AML-193 (cell line): ENCODE measurements around the gene AFAP1.

Experiments
- DNase-seq, 2 experiments: peaks; one replicate each; lab custom pipeline; 2025; lab: John Stamatoyannopoulos, UW

Gene AFAP1

GRCh38 chr4:7769396-7770223, 170.1 kb downstream of the AFAP1 start:
- no peak for DNase-seq

DNA sequence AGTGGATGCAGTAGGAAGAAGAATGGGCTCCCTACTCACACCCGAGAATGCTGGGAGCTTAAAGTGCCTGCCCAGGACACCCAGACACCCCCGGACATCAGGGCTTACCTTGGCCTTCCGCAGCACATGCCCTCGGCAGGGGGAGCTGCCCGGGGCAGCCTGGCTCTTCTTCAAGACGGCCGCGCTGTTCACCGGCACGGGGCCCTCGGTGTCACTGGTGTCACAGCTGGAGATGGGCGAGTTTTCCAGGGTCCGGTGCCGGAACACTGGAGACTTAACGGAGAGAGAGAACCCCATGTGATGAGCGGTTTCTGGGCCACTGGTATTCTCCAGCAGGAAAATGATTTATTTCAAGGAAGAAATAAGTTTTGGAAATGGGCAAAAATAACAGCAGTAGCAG, 170.9 kb downstream of the AFAP1 start:
- no peak for DNase-seq

DNA sequence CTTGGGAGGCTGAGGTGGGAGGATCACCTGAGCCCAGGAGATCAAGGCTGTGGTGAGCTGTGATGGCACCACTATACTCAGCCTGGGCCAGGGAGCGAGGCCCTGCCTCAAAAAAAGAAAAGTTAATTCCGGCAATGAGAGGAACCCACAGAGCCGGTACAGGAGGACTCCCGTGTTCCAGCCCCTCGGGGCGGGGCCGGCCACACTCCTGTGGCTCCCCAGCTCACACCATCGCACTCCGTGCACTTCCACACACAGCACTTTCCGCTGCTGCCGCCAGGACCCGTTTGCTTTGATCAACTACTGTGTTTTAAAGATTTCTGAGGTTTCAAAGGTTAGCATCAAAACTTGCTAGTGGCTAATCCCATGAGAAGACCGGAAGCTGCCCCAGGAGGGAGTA, 171.7 kb downstream of the AFAP1 start:
- no peak for DNase-seq

DNA sequence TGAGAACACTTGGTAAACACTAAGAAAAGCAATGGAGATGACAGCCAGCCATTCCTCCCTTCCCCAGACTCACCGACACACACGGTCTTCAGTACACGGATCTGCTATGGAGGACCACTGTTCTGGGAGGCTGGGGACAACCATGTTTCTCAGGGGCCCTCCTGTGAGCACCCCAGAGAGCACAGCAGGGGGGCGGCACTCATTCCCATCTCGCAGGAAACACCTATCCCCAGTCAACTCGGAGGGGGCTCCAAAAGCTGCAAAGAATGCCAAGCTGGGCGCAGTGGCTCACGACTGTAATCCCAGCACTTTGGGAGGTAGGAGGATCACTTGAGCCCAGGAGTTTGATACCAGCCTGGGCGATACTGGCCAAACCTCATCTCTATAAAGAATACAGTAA, 172.1 kb downstream of the AFAP1 start:
- DNase-seq, result no peak

GRCh38 chr4:7766661-7767345, 172.9 kb downstream of the AFAP1 start:
- DNase-seq, result no peak

- no peak for DNase-seq
Observed at GRCh38 chr4:7766086-7766485, 173.6 kb downstream of the AFAP1 start.

GRCh38 chr4:7765666-7766065, 174.0 kb downstream of the AFAP1 start:
- DNase-seq, result no peak

GRCh38 chr4:7764466-7764865, 175.2 kb downstream of the AFAP1 start:
- no peak for DNase-seq

DNA sequence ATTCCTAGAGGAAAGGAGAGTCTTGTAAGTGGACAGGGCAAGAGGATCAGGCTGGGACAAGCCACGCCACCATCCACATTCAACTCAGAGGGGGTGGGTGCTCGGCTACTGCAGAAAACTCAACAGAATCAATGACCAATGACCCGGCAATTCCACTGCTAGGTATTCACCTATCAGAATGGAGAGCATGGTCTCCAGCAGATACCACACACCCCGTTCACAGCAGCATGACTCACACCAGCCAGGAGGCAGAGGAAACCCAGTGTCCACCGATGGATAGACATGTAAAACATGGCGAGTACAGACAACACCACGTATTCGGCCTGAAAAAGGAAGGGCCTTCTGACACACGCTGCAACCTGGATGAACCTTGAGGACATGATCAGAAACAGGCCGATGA, 175.9 kb downstream of the AFAP1 start:
- DNase-seq, result no peak

GRCh38 chr4:7763106-7763505, 176.6 kb downstream of the AFAP1 start:
- DNase-seq, result no peak

DNA sequence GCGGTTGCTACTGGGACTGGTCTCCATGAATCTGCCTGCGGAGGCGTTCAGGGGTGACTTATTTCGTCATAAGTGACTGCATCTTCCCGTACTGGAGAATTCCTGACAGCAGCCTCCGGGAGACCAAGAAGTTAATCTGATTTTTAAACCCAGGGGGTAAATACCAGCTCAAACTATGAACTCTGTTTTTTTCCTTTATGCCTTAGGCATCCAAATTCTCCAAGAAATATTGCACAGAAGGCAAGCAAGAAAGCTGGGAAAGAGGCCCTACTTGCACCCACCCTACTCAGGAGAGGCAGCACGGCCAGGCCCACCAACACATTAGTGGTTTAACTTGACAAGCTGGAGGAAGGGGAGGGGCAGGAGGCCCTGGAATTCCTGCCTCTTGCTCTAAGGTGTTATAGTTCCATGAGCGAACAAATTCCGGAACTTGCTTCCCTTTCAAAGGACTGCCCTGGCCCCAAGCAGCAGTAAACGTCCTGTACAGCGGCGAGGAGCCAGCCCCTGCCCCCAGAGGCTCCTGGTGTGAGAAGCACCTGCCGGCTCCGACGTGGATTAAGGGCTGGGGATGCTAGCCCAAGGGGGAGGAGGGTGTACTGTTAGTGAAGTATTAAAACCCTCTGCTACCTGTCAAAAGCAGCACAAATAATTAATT, 177.2 kb downstream of the AFAP1 start:
- DNase-seq, result no peak

DNA sequence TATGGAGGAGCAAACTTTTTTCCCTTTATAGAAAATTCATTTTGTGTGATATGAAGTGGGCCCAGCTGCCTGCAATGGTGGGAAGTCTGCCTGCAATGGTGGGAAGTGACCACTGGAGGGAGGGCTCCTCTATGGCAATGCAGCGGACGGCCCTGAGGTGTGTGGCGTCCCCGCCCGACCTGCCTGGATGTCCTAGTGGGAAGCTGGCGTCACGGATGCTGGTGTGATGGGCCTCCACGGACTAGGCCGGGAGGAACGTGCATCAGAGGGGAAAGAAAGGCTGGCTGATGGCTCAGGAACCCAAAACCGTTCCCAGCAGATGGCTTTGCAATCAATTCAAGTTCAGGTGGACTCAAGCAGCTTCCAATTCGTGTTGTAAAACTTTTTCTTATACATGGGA, 177.9 kb downstream of the AFAP1 start:
- peak; percentile 19 to 62 for DNase-seq

DNA sequence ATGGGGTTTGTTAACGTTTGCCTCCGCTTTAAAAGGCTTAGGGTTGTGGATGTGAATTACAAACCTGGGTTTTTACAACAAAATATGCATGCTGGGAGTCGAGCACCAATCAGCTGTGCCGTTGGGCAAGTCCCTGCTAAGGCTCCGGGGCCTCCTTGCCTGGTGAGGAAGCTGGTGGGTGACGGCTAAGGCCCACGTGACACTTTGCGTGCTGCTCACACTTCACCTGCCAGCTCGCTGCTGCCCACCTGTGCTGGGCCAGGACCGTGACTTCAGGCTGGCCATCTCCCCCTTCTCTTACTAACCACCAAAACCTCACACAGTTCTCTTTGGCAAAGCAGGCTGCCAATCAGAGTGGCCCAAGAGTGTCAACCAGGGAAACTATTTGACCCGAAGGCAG, 178.3 kb downstream of the AFAP1 start:
- DNase-seq, result no peak

DNA sequence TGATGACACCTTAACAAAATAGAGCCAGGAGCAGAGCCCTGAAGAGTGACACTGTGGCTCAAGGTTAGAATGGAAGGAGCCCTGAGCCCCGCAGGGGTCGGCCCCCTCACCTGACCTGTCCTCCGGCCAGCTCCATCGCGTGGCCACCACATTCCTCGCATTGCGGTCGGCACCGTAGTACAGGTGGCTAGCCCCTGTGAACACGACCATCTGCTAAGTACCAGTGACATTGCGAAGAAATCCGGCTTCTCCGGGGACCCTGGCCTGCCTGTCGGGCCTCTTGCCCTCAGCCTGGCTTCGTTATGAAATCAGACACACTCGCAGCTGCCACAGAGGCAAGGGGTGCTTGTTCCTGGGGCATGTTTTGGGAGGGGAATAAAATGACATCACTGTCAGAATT, 179.0 kb downstream of the AFAP1 start:
- DNase-seq, result no peak

DNA sequence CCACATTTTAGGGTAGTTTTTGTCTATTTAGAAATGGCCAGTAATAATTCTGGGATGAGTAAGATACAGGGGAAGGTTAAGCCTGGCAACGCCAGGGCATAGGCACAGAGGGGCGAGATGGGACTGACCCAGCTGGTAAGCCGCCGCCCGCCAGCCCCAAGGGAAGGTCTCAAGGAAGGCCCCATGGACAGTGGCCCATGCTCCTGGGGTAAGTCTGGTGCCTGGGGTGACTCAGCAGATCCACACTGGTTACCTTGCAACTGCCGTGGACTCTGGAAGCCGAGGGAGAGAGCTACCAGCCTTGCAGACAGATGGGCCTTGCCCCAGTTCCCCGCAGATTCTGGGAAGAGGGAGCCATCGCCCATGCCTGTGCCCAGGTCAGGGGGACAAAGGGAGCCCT, 179.4 kb downstream of the AFAP1 start:
- no peak for DNase-seq

DNA sequence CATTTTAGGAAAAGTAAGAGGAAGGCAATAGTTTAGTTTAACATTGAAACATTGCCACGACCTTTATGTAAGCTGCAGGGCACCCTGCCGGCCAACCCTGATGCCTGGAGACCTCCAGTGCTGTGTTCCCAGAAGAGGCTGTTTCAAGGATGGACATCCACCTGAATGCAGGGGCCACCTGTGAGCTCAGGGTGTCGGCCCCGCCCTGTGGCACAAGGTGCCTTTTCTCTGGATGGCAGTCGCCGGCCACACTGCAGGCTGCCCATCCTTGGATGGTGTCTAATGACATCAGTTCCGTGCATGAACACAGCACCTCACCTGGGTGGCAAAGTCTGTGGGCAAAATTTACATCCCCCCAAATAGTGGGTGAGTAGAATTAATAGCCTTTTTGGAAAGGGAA, 180.0 kb downstream of the AFAP1 start:
- DNase-seq, result no peak

GRCh38 chr4:7759216-7759615, 180.4 kb downstream of the AFAP1 start:
- no peak for DNase-seq

DNA sequence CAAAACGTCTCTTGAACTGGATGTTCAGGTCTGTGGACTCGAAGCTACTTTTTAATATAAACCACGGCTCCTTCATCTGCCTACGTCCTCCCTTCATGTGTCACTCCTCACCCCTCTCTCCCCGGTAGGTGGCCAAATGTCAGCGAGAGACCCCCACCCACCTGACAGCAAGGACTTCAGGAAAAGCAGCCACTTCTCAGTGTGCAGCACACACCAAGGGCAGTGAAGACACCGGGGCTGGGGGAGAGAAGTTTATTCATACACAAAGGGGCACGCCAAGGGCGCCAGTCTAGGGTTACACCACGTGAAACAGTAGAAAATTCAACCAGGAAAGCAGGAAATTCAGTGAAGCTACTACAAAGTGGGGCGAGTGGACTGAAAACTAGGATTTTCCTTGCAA, 181.2 kb downstream of the AFAP1 start:
- DNase-seq, result no peak

- DNase-seq, result no peak
Observed at GRCh38 chr4:7757501-7758471, 181.9 kb downstream of the AFAP1 start.

GRCh38 chr4:7756561-7757355, 182.9 kb downstream of the AFAP1 start:
- no peak for DNase-seq

DNA sequence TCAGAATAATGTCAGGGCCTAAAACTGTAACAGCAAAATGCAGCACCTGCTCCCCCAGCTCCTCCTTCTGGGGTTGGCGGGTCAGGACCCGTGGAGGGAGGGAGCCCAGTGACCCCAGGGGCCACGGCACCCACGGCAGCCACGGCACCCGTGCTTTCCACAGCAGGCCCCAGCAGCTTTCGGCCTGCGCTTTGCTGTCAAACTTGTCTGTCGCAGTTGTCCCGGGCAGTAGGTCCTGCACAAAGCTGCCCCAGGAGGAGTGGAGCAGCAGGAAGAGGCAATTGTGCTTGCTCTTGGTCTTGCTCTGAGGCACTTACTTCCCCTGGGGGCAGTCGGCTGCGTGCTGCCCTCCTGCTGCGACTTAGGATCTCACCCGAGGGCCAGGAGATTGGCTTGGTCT, 183.6 kb downstream of the AFAP1 start:
- no peak for DNase-seq
